GM21737 (cell line): ENCODE results near the gene MRGPRG.
"Not testable (repeated sequence)": the region's sequence is repeated elsewhere in the genome, so short reads cannot be mapped to it uniquely, and the experiment has no call there.

Experiments
- ATAC-seq: cut with Tn5 transposase; IDR thresholded peaks from one replicate; pipeline ENCODE4 v1.9.1; 2021; ENCODE audit warnings: mild to moderate bottlenecking, moderate library complexity; ENCODE audit not compliant: unreplicated experiment

Gene MRGPRG

GRCh38 chr11:3218483-3219280 lies at the start of gene MRGPRG:
Gene MRGPRG, minus strand, starts transcription at chr11:3218813. Its CDS starts 0 bp downstream, at chr11:3218813.
- ATAC-seq, result no peak

GRCh38 chr11:3262548-3262947 lies 43.9 kb upstream of the MRGPRG start:
- not testable (repeated sequence) for ATAC-seq

GRCh38 chr11:3261831-3262230 lies 43.2 kb upstream of the MRGPRG start:
- ATAC-seq, result not testable (repeated sequence)

- not testable (repeated sequence) for ATAC-seq
Measured at GRCh38 chr11:3257509-3257908, 38.9 kb upstream of the MRGPRG start.

GRCh38 chr11:3255241-3255640 lies 36.6 kb upstream of the MRGPRG start:
- not testable (repeated sequence) for ATAC-seq

- not testable (repeated sequence) for ATAC-seq
Measured at GRCh38 chr11:3254773-3255172, 36.2 kb upstream of the MRGPRG start.

- no peak for ATAC-seq
Measured at GRCh38 chr11:3245071-3245470, 26.5 kb upstream of the MRGPRG start.

GRCh38 chr11:3243880-3244279 lies 25.3 kb upstream of the MRGPRG start:
- no peak for ATAC-seq

- ATAC-seq, result no peak
Measured at GRCh38 chr11:3237119-3237518, 18.5 kb upstream of the MRGPRG start.

GRCh38 chr11:3234846-3235245 lies 16.2 kb upstream of the MRGPRG start:
- ATAC-seq, result no peak

GRCh38 chr11:3232956-3233355 lies 14.3 kb upstream of the MRGPRG start:
- ATAC-seq, result no peak

GRCh38 chr11:3231851-3232744 lies 13.5 kb upstream of the MRGPRG start, which contains the start of gene MRGPRE:
Gene MRGPRE, minus strand, starts transcription at chr11:3232417. Its CDS starts 3,618 bp downstream, at chr11:3228799.
- ATAC-seq, result no peak

GRCh38 chr11:3231550-3231850 lies 12.9 kb upstream of the MRGPRG start:
- no peak for ATAC-seq

- ATAC-seq, result no peak
Measured at GRCh38 chr11:3230636-3231549, 12.3 kb upstream of the MRGPRG start.

- ATAC-seq, result no peak
Measured at GRCh38 chr11:3229673-3230630, 11.3 kb upstream of the MRGPRG start.

GRCh38 chr11:3228445-3228829 lies 9.8 kb upstream of the MRGPRG start:
- ATAC-seq, result no peak

GRCh38 chr11:3227568-3228444 lies 9.2 kb upstream of the MRGPRG start:
- ATAC-seq, result no peak

- no peak for ATAC-seq
Measured at GRCh38 chr11:3226846-3227567, 8.4 kb upstream of the MRGPRG start.
